Right lung (tissue), 5 donors: ENCODE data around the gene IQGAP2. TPM values are rescaled to one million over a fixed set of nuclear protein-coding genes. Genes with fewer than 3 reads are reported as not detected.
"Not testable (repeated sequence)": the region's sequence is repeated elsewhere in the genome, so short reads cannot be mapped to it uniquely, and the experiment has no call there.

Experiments used
- DNase-seq, 2 donors: peaks; one replicate each; pipeline ENCODE4 v3.0.0-alpha.2; 2013
- polyA plus RNA-seq, 5 donors: library from polyadenylated mRNA; unstranded; fragments of 120-200 nt; gene quantifications; one replicate each; pipeline versions ENCODE4 v1.2.1 to v1.2.3, GENCODE V29; 2013; ENCODE audit warnings: inconsistent platforms in 1 of 5, low replicate concordance in 1 of 5; ENCODE audit not compliant: insufficient read length in 5 of 5, insufficient read depth in 1 of 5

IQGAP2 gene
- polyA plus RNA-seq, 5 donors, result 13.7 to 18.7 (median 15.4) TPM

- DNase-seq, result peak in 1 of 2 donors; percentile 61
Measured at GRCh38 chr5:76601470-76601869, 198.4 kb downstream of the IQGAP2 start.

GRCh38 chr5:76602094-76602726 lies 199.1 kb downstream of the IQGAP2 start:
- DNase-seq, result no peak

DNA sequence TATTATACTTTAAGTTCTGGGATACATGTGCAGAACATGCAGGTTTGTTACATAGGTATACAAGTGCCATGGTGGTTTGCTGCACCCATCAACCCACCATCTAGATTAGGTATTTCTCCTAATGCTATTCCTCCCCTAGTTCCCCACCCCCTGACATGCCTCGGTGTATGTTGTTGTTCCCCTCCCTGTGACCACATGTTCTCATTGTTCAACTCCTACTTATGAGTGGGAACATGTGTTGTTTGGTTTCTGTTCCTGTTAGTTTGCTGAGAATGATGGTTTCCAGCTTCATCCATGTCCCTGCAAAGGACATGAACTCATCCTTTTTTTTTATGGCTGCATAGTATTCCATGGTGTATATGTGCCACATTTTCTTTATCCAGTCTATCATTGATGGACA lies 200.9 kb downstream of the IQGAP2 start:
- DNase-seq, result not testable (repeated sequence)

DNA sequence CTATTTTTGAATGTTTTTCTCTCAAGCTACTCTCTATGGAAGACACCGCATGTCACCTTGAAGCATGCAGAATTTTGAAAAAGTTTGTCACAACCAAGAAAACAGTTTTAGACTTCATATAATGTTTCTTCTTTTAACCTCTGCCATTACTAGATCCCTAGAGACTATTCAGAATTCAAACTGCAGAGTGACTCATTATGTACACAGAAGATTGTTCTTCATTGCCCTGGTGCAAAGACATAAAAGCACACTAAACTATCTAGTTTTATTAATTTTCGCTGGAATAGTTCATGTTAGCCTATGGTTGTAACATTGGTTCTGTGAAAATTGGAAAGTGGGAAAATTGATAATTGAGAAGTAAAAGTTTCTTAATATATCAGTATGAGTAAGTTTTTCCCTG lies 201.8 kb downstream of the IQGAP2 start:
- no peak for DNase-seq

DNA sequence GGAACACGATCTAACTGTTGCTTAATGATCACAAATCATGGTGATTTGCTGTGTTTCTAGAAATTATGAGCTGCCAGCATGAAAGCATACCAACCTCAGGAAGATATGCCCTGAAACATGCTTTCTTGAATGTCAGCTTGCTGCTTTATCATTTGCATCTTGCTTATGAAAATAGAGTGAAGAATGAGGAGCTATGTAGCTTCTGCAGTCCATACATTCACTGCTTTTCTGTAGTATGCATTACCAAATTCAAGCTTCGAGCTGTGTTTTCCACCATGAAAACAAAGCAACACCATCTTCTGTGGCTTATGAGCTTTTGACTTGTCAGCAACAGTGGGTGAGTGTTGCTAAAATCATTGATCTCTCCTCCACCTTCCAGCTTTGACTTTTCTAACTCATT lies 203.6 kb downstream of the IQGAP2 start:
- no peak for DNase-seq

DNA sequence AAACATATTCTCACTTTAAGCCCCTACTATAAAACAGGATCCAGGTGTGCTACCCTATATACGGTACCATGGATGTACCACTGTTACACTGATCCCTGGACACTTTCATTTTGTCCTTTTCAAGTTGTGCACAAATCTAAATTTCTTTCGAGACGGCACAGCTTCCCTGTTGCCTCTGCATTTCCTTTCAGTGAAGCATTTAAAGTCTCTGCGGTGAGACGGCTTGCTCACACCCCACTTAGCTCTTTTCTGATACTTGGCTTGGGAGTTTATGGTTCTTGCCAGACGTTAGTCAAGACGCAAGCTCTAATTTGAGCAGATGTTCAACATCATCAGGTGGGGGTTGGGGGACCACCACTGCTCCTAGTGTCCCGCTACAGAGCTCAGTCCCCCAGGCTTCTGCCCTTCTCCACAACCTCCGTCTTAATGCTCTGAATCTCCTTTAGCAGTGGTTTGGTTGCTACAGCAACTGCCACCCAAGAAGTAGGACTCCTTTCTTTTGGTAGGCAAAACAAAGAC lies 204.3 kb downstream of the IQGAP2 start:
- DNase-seq, result peak; percentile 40 to 49

DNA sequence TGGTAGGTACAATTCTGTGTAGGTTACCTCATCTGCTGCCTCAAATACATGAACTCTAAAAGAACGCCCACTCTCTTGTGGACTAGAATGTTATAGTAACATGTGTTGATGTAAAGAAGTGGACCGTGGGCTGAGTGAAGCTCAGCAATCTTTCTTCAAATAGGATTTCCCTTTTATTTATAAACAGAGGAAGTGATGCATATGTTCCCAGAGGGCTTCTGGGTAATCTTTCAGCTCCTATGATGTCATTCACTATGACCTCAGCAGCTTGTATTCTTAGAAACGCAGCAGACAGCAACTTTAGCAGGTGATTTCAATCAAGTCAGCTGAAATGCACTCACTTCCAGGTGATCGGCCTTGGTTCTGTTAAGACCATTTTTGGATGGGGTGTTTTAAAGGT lies 205.7 kb downstream of the IQGAP2 start:
- DNase-seq, result no peak

DNA sequence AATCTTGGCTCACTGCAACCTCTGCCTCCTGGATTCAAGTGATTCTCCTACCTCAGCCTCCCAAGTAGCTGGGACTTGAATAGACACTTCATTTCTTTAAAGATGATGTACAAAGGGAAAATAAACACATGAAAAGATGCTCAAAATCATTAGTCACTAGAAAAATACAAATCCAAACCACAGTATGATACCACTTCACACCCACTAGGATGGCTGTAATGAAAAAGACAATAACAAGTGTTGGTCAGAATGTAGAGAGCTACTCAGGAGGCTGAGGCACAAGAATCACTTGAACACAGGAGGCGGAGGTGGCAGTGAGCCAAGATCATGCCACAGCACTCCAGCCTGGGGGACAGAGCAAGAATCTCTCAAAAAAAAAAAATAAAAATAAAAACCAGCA lies 207.1 kb downstream of the IQGAP2 start:
- DNase-seq, result no peak

GRCh38 chr5:76612942-76613341 lies 209.9 kb downstream of the IQGAP2 start:
- no peak for DNase-seq

DNA sequence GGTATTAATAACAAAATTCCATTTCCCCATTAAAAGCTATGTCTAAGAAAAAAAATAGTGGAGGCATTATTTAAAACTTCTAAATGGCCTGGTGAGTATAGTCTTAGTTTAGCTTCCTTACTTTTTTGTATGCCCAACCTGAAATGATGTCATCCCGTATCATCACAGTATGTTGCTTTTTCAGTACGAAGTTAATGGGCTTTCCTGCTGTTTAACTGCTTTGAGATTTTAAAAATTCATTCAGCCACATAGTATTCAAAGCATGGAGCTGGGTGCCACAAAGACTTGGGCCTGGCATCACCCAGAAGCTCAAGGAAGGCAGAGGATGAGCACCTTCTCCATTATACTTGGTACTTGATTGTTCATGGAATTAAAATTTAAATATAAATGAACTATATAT lies 212.7 kb downstream of the IQGAP2 start:
- no peak for DNase-seq

- DNase-seq, result no peak
Measured at GRCh38 chr5:76616206-76616605, 213.1 kb downstream of the IQGAP2 start.

DNA sequence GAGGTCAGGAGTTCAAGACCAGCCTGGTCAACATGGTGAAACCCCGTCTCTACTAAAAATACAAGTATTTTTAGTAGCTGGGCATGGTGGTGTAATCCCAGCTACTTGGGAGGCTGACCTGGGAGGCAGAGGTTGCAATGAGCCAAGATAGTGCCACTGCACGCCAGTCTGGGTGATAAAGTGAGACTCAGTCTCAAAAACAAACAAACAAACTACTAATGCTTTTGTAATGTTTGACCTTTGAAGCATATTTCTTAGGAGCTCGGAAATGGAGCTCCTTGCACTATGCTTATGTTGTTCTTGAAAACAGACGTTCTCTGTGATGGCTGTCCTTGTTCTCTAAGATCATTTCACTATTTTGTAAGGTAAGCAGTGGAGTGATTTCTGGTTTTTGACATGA lies 214.1 kb downstream of the IQGAP2 start:
- DNase-seq, result no peak

GRCh38 chr5:76617675-76618074 lies 214.6 kb downstream of the IQGAP2 start:
- no peak for DNase-seq

DNA sequence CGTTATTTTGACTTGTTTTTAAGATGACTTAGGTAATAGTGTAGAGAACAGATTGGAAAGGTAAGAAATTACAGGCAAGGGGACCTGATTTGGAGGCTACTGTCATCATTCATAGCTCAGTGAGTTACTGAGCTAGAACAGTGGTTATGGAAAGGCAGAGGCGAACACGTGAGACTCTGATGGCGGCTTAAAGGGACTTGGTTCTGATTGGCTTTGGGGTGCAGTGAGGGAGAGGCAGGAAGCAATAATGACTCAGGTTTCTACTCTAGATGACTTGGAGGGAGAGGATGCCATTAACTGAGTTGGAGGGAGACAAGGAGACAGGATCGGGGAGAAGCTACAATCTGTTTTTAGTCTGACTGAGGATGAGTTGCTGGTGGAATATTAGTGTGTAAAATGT lies 217.1 kb downstream of the IQGAP2 start:
- DNase-seq, result no peak

GRCh38 chr5:76622076-76622475 lies 219.0 kb downstream of the IQGAP2 start:
- no peak for DNase-seq

DNA sequence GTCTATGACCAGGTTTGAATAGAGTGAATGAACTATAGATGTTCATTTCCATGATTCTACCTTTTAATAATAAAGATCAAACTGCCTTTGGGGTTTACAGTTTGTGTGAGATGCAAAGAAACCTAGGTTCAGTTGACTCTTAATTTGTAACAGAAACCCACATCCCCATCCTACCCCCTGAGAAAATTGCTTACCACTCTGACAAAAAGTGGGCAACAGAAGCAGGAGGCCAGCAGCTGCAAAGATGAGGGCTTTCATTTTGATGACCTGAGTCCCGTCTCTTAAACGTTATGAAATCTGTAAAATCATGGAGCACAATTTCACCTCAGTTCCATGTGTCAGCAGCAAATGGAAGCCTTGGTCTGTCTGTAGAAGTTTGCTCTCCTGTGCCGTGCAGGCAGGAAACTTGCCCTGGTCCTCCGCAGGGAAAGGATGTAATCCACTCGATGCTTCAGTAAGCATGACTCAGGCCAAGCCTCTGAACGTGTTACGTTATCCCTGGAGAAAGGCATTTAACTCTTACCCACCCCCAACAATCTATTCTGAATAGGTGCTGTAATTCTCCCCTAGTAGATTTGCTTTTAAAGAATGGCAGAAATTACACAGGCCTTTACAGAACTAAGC lies 220.0 kb downstream of the IQGAP2 start, which contains the start of gene F2RL2:
Gene F2RL2 (minus strand): TSS at position 431 of the 624 bp plus-strand sequence. CDS start 173 bp downstream, at position 258.
- no peak for DNase-seq

- no peak for DNase-seq
Measured at GRCh38 chr5:76625087-76625815, 222.2 kb downstream of the IQGAP2 start.

DNA sequence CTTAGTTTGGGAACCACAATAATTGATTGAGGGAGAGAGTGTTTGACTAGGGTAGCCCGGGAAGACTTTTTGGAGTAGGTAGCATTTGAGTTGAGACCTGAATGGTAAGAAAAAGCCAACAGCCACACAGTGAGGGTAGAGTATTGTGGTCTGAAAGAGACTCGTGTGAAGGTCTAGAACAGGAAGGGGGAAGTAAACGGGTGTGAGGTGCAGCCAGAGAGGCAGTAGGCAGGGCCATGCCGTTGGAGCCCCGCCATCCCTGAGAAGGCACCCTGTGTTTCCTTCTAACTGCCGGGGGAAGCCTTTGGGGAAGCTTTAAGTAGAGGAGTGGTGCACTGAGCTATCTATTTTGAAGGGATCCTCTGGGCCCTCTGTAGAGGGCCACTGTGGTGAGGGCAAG lies 223.7 kb downstream of the IQGAP2 start:
- no peak for DNase-seq

DNA sequence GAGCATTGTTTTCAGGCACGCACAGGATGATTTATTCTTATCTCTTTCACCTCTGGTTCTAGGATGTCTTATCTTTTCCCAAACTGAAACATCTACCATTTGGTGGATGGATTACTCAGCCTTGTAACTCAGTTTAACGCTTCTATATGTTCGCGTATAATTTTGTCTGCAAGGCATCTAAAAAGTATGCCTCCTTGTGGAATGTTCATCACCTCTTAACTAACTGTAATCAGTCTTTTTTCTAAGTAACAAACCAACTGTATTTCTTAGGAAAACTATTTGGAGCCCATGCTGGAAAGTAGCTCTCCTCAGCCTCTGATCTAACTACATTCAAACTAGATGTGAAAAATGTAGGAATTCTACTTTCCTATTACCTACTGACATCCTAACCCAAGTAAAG lies 231.6 kb downstream of the IQGAP2 start:
- no peak for DNase-seq

GRCh38 chr5:76637490-76637889 lies 234.4 kb downstream of the IQGAP2 start:
- no peak for DNase-seq

- no peak for DNase-seq
Measured at GRCh38 chr5:76638479-76638878, 235.4 kb downstream of the IQGAP2 start.

DNA sequence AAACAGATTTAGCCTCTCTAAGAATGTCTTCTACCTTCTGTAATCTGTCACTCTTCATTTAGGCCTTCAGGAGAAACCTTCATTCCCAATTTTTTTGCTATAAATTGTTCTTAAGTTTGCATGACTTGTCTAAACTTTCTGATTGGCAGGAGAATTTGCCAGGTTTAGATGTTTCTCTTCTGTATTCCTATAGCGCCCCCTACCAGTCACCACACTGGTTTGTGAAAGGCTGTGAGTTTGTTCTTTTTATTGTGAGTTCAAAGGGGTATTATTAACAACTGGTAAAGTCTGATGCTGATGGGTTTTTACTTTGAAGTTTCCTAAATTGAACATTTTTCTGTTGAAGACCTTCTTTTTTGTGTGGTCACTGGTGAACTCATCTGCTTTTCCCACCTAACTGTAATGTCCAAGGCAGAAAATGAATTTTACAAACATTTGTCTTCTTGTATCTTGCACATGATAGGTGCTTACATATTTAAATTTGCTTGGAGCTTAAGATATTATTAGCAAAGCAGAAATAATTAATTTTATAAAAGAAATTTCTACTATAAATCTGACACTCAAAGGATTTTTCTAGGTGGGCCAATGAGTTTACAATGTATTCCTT lies 238.5 kb downstream of the IQGAP2 start:
- peak; percentile 28 to 31 for DNase-seq
